HepG2 (cell line): ENCODE results near the gene FHL3. TPM values are rescaled to one million over a fixed set of nuclear protein-coding genes. Genes with fewer than 3 reads are reported as not detected.
A peak's percentile ranks its signal among the peaks of the same experiment; 100 is the strongest.

ENCODE experiments used
- ATAC-seq: fragments of 200-7000 bp; cut with Tn5 transposase; 3 replicates; pipeline ENCODE4 v1.9.1; 2020; ENCODE audit warnings: mild to moderate bottlenecking, moderate library complexity
- BruUV-seq: library from RNA; stranded (reverse); fragments of 400-500 nt; replicated peaks from 2 replicates; lab custom pipeline; 2021; lab: Mats Ljungman, UMichigan
- CTCF ChIA-PET: fragments of 300-600 bp; formaldehyde crosslinking; extraction: SDS; loops from one replicate; lab custom pipeline; 2021; ENCODE audit warnings: low total read pairs, inconsistent platforms, low intra/inter-chr PET ratio; lab: Yijun Ruan, JAX
- POLR2A ChIA-PET: fragments of 350-600 bp; sonication (Branson Sonifier 250); formaldehyde crosslinking; loops from one replicate; lab custom pipeline; 2020; ENCODE audit warnings: antibody characterized with exemption, inconsistent platforms; lab: Yijun Ruan, JAX
- DNase-seq: peaks from one replicate; pipeline ENCODE4 v3.0.0-alpha.2; 2015; ENCODE audit warnings: low spot score
- FAIRE-seq: peaks from 3 replicates; lab custom pipeline; 2011; peaks lifted over from hg19 to GRCh38; lab: Jason Lieb, UNC
- H2AFZ ChIP-seq: one replicate; pipeline ENCODE4 v1.6.1; 2011; ENCODE audit warnings: low read length, inconsistent platforms
- H3K27ac ChIP-seq: fragments of 300-600 bp; 3 replicates; pipeline ENCODE4 v1.8.0; 2011; ENCODE audit warnings: mixed run types, mild to moderate bottlenecking, mixed read lengths, low read length, inconsistent platforms; ENCODE audit not compliant: insufficient read depth; ENCODE audit errors: extremely low read length
- H3K27me3 ChIP-seq, 2 experiments: fragments of 200-600 bp in 1 of 2; 2 replicates in 1 of 2; 3 replicates in 1 of 2; pipeline versions ENCODE4 v1.6.0 to v1.8.0; 2011; ENCODE audit warnings: low read length in 2 of 2, mild to moderate bottlenecking in 2 of 2, moderate library complexity in 2 of 2, inconsistent platforms in 1 of 2; ENCODE audit not compliant: insufficient read depth in 2 of 2, control insufficient read depth in 1 of 2
- H3K36me3 ChIP-seq, 2 experiments: fragments of 200-600 bp in 1 of 2; replicated peaks in 1 of 2; 2 replicates in 1 of 2; 3 replicates in 1 of 2; pipeline versions ENCODE4 v1.5.1 to v1.8.0; 2011; ENCODE audit warnings: low read length in 2 of 2, inconsistent platforms in 1 of 2; ENCODE audit not compliant: insufficient read depth in 2 of 2, control insufficient read depth in 1 of 2
- H3K4me1 ChIP-seq: 2 replicates; pipeline ENCODE4 v1.5.1; 2012; ENCODE audit warnings: low read length, inconsistent platforms; ENCODE audit not compliant: insufficient read depth
- H3K4me2 ChIP-seq: 2 replicates; pipeline ENCODE4 v1.6.0; 2011; ENCODE audit warnings: low read depth, low read length, inconsistent platforms
- H3K4me3 ChIP-seq, 3 experiments: fragments of 200-600 bp in 1 of 3; sonication (generic), shearing (Covaris generic) in 1 of 3; replicated peaks in 1 of 3; 2 replicates each; pipeline ENCODE4 v1.5.1; 2011 to 2016; ENCODE audit warnings: low read length in 3 of 3, inconsistent platforms in 2 of 3, low read depth in 2 of 3, mild to moderate bottlenecking in 2 of 3, control low read depth in 1 of 3, mixed read lengths in 1 of 3; ENCODE audit not compliant: insufficient read depth in 1 of 3
- H3K79me2 ChIP-seq: one replicate; pipeline ENCODE4 v1.6.1; 2011; ENCODE audit warnings: low read length, inconsistent platforms; ENCODE audit not compliant: insufficient read depth
- H3K9ac ChIP-seq: 2 replicates; pipeline ENCODE4 v1.6.0; 2011; ENCODE audit warnings: mild to moderate bottlenecking, low read depth, low read length, inconsistent platforms; ENCODE audit not compliant: insufficient read depth
- H3K9me3 ChIP-seq: 2 replicates; pipeline ENCODE4 v1.5.1; 2012; ENCODE audit warnings: mild to moderate bottlenecking, low read length
- H4K20me1 ChIP-seq: 2 replicates; pipeline ENCODE4 v1.6.0; 2011; ENCODE audit warnings: inconsistent platforms, mild to moderate bottlenecking, low read length, moderate library complexity; ENCODE audit not compliant: insufficient read depth
- ARNT2 ChIP-seq: sonication (generic); formaldehyde crosslinking; IDR thresholded peaks from 2 replicates; pipeline ENCODE4 v1.8.0; 2022; ENCODE audit warnings: mild to moderate bottlenecking, low read depth, missing genetic modification reagents, moderate library complexity
- EP300 ChIP-seq, 3 experiments: sonication (generic) in 1 of 3; formaldehyde crosslinking in 1 of 3; IDR thresholded peaks; 2 replicates each; pipeline versions ENCODE4 v1.5.1 to v1.6.1; 2011 to 2020; ENCODE audit warnings: low read depth in 2 of 3, low read length in 2 of 3, borderline replicate concordance in 1 of 3, improper control_type of control experiment in 1 of 3, mild to moderate bottlenecking in 1 of 3, missing genetic modification reagents in 1 of 3, moderate library complexity in 1 of 3
- HOXA9 ChIP-seq: sonication (generic); formaldehyde crosslinking; IDR thresholded peaks from 2 replicates; pipeline ENCODE4 v1.8.1; 2022; ENCODE audit warnings: missing genetic modification reagents, mild to moderate bottlenecking, moderate library complexity, borderline replicate concordance
- KAT8 ChIP-seq: IDR thresholded peaks from 2 replicates; pipeline ENCODE4 v1.6.1; 2016; ENCODE audit warnings: missing genetic modification reagents, missing compliant biosample characterization
- MTA1 ChIP-seq: sonication (generic); formaldehyde crosslinking; IDR thresholded peaks from 2 replicates; pipeline ENCODE4 v1.4.0; 2020; ENCODE audit warnings: missing genetic modification reagents, mild to moderate bottlenecking, borderline replicate concordance
- MXD3 ChIP-seq: IDR thresholded peaks from 2 replicates; pipeline ENCODE4 v1.6.1; 2016; ENCODE audit warnings: mild to moderate bottlenecking, missing biosample characterization, missing genetic modification reagents
- MYNN ChIP-seq: sonication (generic); formaldehyde crosslinking; IDR thresholded peaks from 2 replicates; pipeline ENCODE4 v1.4.0; 2020; ENCODE audit warnings: mild to moderate bottlenecking, low read depth, missing genetic modification reagents
- NCOA5 ChIP-seq: sonication (generic); formaldehyde crosslinking; IDR thresholded peaks from 2 replicates; pipeline ENCODE4 v1.4.0; 2020; ENCODE audit warnings: missing genetic modification reagents
- NFE2 ChIP-seq: sonication (generic); formaldehyde crosslinking; IDR thresholded peaks from 2 replicates; pipeline ENCODE4 v1.4.0; 2020; ENCODE audit warnings: missing genetic modification reagents
- PBX3 ChIP-seq: sonication (generic); formaldehyde crosslinking; IDR thresholded peaks from 2 replicates; pipeline ENCODE4 v1.8.1; 2023; ENCODE audit warnings: missing genetic modification reagents, inconsistent platforms, borderline replicate concordance
- POGK ChIP-seq: sonication (generic); formaldehyde crosslinking; conservative IDR thresholded peaks from 2 replicates; pipeline ENCODE4 v1.8.0; 2022; ENCODE audit warnings: mild to moderate bottlenecking, moderate library complexity, missing genetic modification reagents
- REXO4 ChIP-seq: sonication (generic); formaldehyde crosslinking; IDR thresholded peaks from 2 replicates; pipeline ENCODE4 v1.8.0; 2022; ENCODE audit warnings: missing genetic modification reagents, mild to moderate bottlenecking, borderline replicate concordance
- UBTF ChIP-seq: sonication (generic); formaldehyde crosslinking; IDR thresholded peaks from 2 replicates; pipeline ENCODE4 v1.4.0; 2020; ENCODE audit warnings: mild to moderate bottlenecking, missing genetic modification reagents
- YEATS4 ChIP-seq: sonication (generic); formaldehyde crosslinking; IDR thresholded peaks from 2 replicates; pipeline ENCODE4 v1.4.0; 2020; ENCODE audit warnings: missing genetic modification reagents, borderline replicate concordance
- ZBTB42 ChIP-seq: sonication (generic); formaldehyde crosslinking; IDR thresholded peaks from 2 replicates; pipeline ENCODE4 v1.5.0; 2020; ENCODE audit warnings: mild to moderate bottlenecking, missing genetic modification reagents
- ZNF33B ChIP-seq: sonication (generic); formaldehyde crosslinking; IDR thresholded peaks from 2 replicates; pipeline ENCODE4 v1.5.1; 2020; ENCODE audit warnings: mild to moderate bottlenecking, missing genetic modification reagents
- ZNF749 ChIP-seq: sonication (generic); formaldehyde crosslinking; IDR thresholded peaks from 2 replicates; pipeline ENCODE4 v1.8.0; 2022; ENCODE audit warnings: mild to moderate bottlenecking, missing genetic modification reagents, moderate library complexity, borderline replicate concordance
- ZNF878 ChIP-seq: sonication (generic); formaldehyde crosslinking; IDR thresholded peaks from 2 replicates; pipeline ENCODE4 v1.8.1; 2023; ENCODE audit warnings: mild to moderate bottlenecking, missing genetic modification reagents, moderate library complexity
- ZSCAN22 ChIP-seq: sonication (generic); formaldehyde crosslinking; IDR thresholded peaks from 2 replicates; pipeline ENCODE4 v1.4.0; 2020; ENCODE audit warnings: mild to moderate bottlenecking, missing genetic modification reagents
- WGBS: methylation state at CpG from one replicate; pipeline ENCODE4 v1.1.6; 2017; ENCODE audit warnings: low lambda C conversion rate; 5-methylcytosine and 5-hydroxymethylcytosine counted together
- in situ Hi-C: cut with HindIII; loops from 2 replicates; pipeline ENCODE4 v1.10.0; 2017; ENCODE audit warnings: low pct_unique_long_range_greater_than_20kb; ENCODE audit not compliant: extremely low pct_ligation_motif_present
- intact Hi-C: fragments of 100-400 bp; cut with micrococcal nuclease; formaldehyde crosslinking; loops from one replicate; pipeline ENCODE4 v1.10.0; 2022; ENCODE audit not compliant: unreplicated experiment
- polyA plus RNA-seq, 8 experiments: library from polyadenylated mRNA; depleted of rRNA in 3 of 8; stranded (reverse) in 7 of 8; unstranded in 1 of 8; fragments of >200 nt; fragmentation: Illumina TruSeq in 4 of 8; extraction: Trizol in 4 of 8; gene quantifications; 2 replicates each; pipeline versions ENCODE4 v1.2.1 to v1.2.3, GENCODE V29; 2011 to 2016; ENCODE audit warnings: low read depth in 4 of 8, missing spikeins in 1 of 8, mixed read lengths in 1 of 8; ENCODE audit not compliant: insufficient read depth in 1 of 8
- total RNA-seq, 5 experiments: library from RNA; depleted of rRNA; stranded (reverse); fragments of >200 nt; fragmentation: Illumina TruSeq; extraction: Trizol; gene quantifications; 2 replicates each; pipeline ENCODE4 v1.2.3, GENCODE V29; 2016; ENCODE audit warnings: low read depth in 1 of 5

The FHL3 gene
- total and polyA plus RNA-seq, 2 of the 13 experiments (the other 11 are each of a cell fraction or from before 2014, with no cell fraction given) = 2.8 to 6.6 TPM

- Histone ChIP-seq H3K36me3 (peaks cover 6 to 15% of the 10 kb centered on the region in 2 experiments), H3K27ac (peak overlapping the region; percentile 72), H4K20me1 (no peaks in the 10 kb centered on the region), H3K4me1 (peaks cover 56% of the 10 kb centered on the region), H2AFZ (no peak overlapping the region), H3K9me3 (no peaks in the 10 kb centered on the region), H3K9ac (peak overlapping the region; percentile 69), H3K4me3 (peak overlapping the region in 2 of 3 experiments; percentile 27 to 58; a peak in 4 of 6 replicates), H3K4me2 (peak overlapping the region; percentile 78), H3K27me3 (no peaks in the 10 kb centered on the region; a peak in 1 of 5 replicates), H3K79me2 (peaks cover 22% of the 10 kb centered on the region)
- FAIRE-seq (no peak), ATAC-seq (peak; percentile 2; the same call in 1 of the 3 replicates), DNase-seq (no peak)
- POLR2A ChIA-PET = interaction anchor here (0.6 to 3.6 kb wide), 10 partner anchors 10 to 141 kb away, joined by 3 to 48 read pairs (median 5); partner anchors contain the start of genes INPP5B, MTF1, SF3A3 and UTP11
- WGBS = 54% methylated on average over 2 of the region's 2 CpGs
- intact Hi-C loops = no loop called here
- BruUV-seq = no TSS peak
- CTCF ChIA-PET = no interaction called here
- in situ Hi-C loops = no loop called here
- TF ChIP-seq ZBTB42 (CRISPR knock-in tag) (no peak; the same call in 1 of the 2 replicates), KAT8 (CRISPR knock-in tag) (no peak), PBX3 (CRISPR knock-in tag) (no peak), ZNF749 (CRISPR knock-in tag) (no peak), MXD3 (CRISPR knock-in tag) (no peak), POGK (CRISPR knock-in tag) (0 out of 2 replicates have a peak, but pooled peaks have one; percentile 25), MYNN (CRISPR knock-in tag) (no peak), HOXA9 (CRISPR knock-in tag) (no peak), ZSCAN22 (CRISPR knock-in tag) (no peak), NFE2 (CRISPR knock-in tag) (no peak), EP300 (IDR thresholded peaks at IDR 0.05; ENCODE audit: low read depth in 2 of 2, low read length in 2 of 2) (no peak), EP300 (CRISPR knock-in tag; IDR thresholded peaks at IDR 0.05; ENCODE audit: borderline replicate concordance) (0 out of 2 replicates have a peak, but pooled peaks have one; percentile 12), ZNF33B (CRISPR knock-in tag) (no peak), YEATS4 (no peak), MTA1 (CRISPR knock-in tag) (0 out of 2 replicates have a peak, but pooled peaks have one; percentile 0), NCOA5 (CRISPR knock-in tag) (no peak), REXO4 (CRISPR knock-in tag) (no peak), UBTF (CRISPR knock-in tag) (0 out of 2 replicates have a peak, but pooled peaks have one; percentile 25), ZNF878 (0 out of 2 replicates have a peak, but pooled peaks have one; percentile 33), ARNT2 (CRISPR knock-in tag) (0 out of 2 replicates have a peak, but pooled peaks have one; percentile 21)
These were observed 5.1 kb downstream of the FHL3 start for GRCh38 chr1:38000233-38000528.
